OCI-LY3 (cell line): Measurements from ENCODE around the gene ILDR2.

ENCODE experiments used
- CTCF ChIP-seq: fragments of 200-600, 300-600 bp; sonication (generic); IDR thresholded peaks from 2 replicates; pipeline ENCODE4 v1.5.1; 2014; ENCODE audit warnings: antibody characterized with exemption, low read length, low read depth
- EZH2phosphoT487 ChIP-seq: fragments of 200-600 bp; shearing (Covaris generic); IDR thresholded peaks from 2 replicates; pipeline ENCODE4 v1.6.1; 2018; ENCODE audit warnings: antibody characterized with exemption, mixed run types, low read depth

- TF ChIP-seq CTCF (no peak), EZH2phosphoT487 (no peak)
These were observed 86.8 kb downstream of the ILDR2 start for GRCh38 chr1:166888373-166889111.
